Muscle of leg (tissue), 11 donors: ENCODE data around the gene PRKCA. TPM values are rescaled to one million over a fixed set of nuclear protein-coding genes. Genes with fewer than 3 reads are reported as not detected.

Experiments
- DNase-seq: peaks from one replicate; pipeline ENCODE4 v3.0.0; 2013
- H3K27ac ChIP-seq: one replicate; pipeline ENCODE4 v1.5.1; 2013; ENCODE audit warnings: mild to moderate bottlenecking, low read length, control low read depth
- H3K27me3 ChIP-seq: one replicate; pipeline ENCODE4 v1.6.1; 2013; ENCODE audit warnings: low read length; ENCODE audit not compliant: control insufficient read depth, insufficient read depth
- H3K36me3 ChIP-seq: one replicate; pipeline ENCODE4 v1.6.1; 2013; ENCODE audit warnings: low read length; ENCODE audit not compliant: control insufficient read depth, insufficient read depth
- H3K4me1 ChIP-seq: one replicate; pipeline ENCODE4 v1.6.1; 2013; ENCODE audit warnings: low read length; ENCODE audit not compliant: control insufficient read depth, insufficient read depth
- H3K4me3 ChIP-seq: one replicate; pipeline ENCODE4 v1.5.1; 2013; ENCODE audit warnings: low read length, control low read depth
- H3K9me3 ChIP-seq: replicated peaks from 2 replicates; pipeline ENCODE4 v1.6.1; 2013; ENCODE audit warnings: low read depth, low read length; ENCODE audit not compliant: control insufficient read depth
- WGBS: methylation state at CpG from one replicate; pipeline ENCODE4 v1.1.5; 2013; ENCODE audit warnings: missing lambda C conversion rate; ENCODE audit not compliant: insufficient coverage; 5-methylcytosine and 5-hydroxymethylcytosine counted together
- polyA plus RNA-seq, 8 donors: library from polyadenylated mRNA; unstranded; fragments of 120-200 nt; gene quantifications; one replicate each; pipeline versions ENCODE4 v1.2.1 to v1.2.3, GENCODE V29; 2013; ENCODE audit warnings: inconsistent platforms in 1 of 8, low replicate concordance in 1 of 8; ENCODE audit not compliant: insufficient read length in 8 of 8, insufficient read depth in 1 of 8
- total RNA-seq: library from RNA; stranded (reverse); fragments of 120-200 nt; gene quantifications from one replicate; pipeline ENCODE4 v1.2.4, GENCODE V29; 2013

Gene PRKCA
- total and polyA plus RNA-seq, 9 donors, result 2.3 to 6.5 (median 3.5) TPM

GRCh38 chr17:66518677-66519076, 216.3 kb downstream of the PRKCA start:
- no CpG with 5 or more reads among the region's 2 CpGs for WGBS
- H3K4me3 ChIP-seq, result no peak overlapping the region
- H3K9me3 ChIP-seq, result no peaks in the 10 kb centered on the region
- H3K27me3 ChIP-seq, result no peaks in the 10 kb centered on the region
- DNase-seq, result peak; percentile 33
- H3K4me1 ChIP-seq, result no peaks in the 10 kb centered on the region
- no peak overlapping the region for H3K27ac ChIP-seq
- no peaks in the 10 kb centered on the region for H3K36me3 ChIP-seq

- H3K36me3 ChIP-seq, result no peaks in the 10 kb centered on the region
- no peak overlapping the region for H3K4me3 ChIP-seq
- H3K4me1 ChIP-seq, result no peaks in the 10 kb centered on the region
- WGBS, result 77% methylated on average over 1 of the region's 3 CpGs
- DNase-seq, result no peak
- H3K27ac ChIP-seq, result no peak overlapping the region
- H3K27me3 ChIP-seq, result no peaks in the 10 kb centered on the region
- no peaks in the 10 kb centered on the region for H3K9me3 ChIP-seq
Measured at GRCh38 chr17:66519154-66519553, 216.7 kb downstream of the PRKCA start.

- Histone ChIP-seq H3K4me1 (no peaks in the 10 kb centered on the region), H3K27me3 (no peaks in the 10 kb centered on the region), H3K36me3 (no peaks in the 10 kb centered on the region), H3K9me3 (no peaks in the 10 kb centered on the region), H3K27ac (no peak overlapping the region), H3K4me3 (no peak overlapping the region)
- DNase-seq, result no peak
- WGBS, result 40% methylated on average over 1 of the region's 2 CpGs
Measured at GRCh38 chr17:66520999-66521398, 218.6 kb downstream of the PRKCA start.

- Histone ChIP-seq H3K36me3 (no peaks in the 10 kb centered on the region), H3K9me3 (no peaks in the 10 kb centered on the region), H3K27me3 (no peaks in the 10 kb centered on the region), H3K4me1 (no peaks in the 10 kb centered on the region), H3K4me3 (no peak overlapping the region), H3K27ac (no peak overlapping the region)
- DNase-seq, result no peak
- 80% methylated on average over 2 of the region's 3 CpGs for WGBS
Measured at GRCh38 chr17:66522591-66523272, 220.3 kb downstream of the PRKCA start.

- H3K9me3 ChIP-seq, result no peaks in the 10 kb centered on the region
- no peak overlapping the region for H3K4me3 ChIP-seq
- WGBS, result 57% methylated on average over 3 of the region's 6 CpGs
- no peaks in the 10 kb centered on the region for H3K4me1 ChIP-seq
- no peaks in the 10 kb centered on the region for H3K27me3 ChIP-seq
- H3K27ac ChIP-seq, result no peak overlapping the region
- DNase-seq, result peak; percentile 56
- no peaks in the 10 kb centered on the region for H3K36me3 ChIP-seq
Measured at GRCh38 chr17:66523378-66524200, 221.2 kb downstream of the PRKCA start.

- WGBS, result no CpG with 5 or more reads among the region's 2 CpGs
- no peak overlapping the region for H3K27ac ChIP-seq
- H3K9me3 ChIP-seq, result no peaks in the 10 kb centered on the region
- H3K27me3 ChIP-seq, result no peaks in the 10 kb centered on the region
- no peaks in the 10 kb centered on the region for H3K4me1 ChIP-seq
- H3K4me3 ChIP-seq, result no peak overlapping the region
- no peak for DNase-seq
- H3K36me3 ChIP-seq, result no peaks in the 10 kb centered on the region
Measured at GRCh38 chr17:66524877-66525276, 222.5 kb downstream of the PRKCA start.

GRCh38 chr17:66525338-66525737, 222.9 kb downstream of the PRKCA start:
- Histone ChIP-seq H3K27me3 (no peaks in the 10 kb centered on the region), H3K27ac (no peak overlapping the region), H3K36me3 (no peaks in the 10 kb centered on the region), H3K9me3 (no peaks in the 10 kb centered on the region), H3K4me3 (no peak overlapping the region), H3K4me1 (no peaks in the 10 kb centered on the region)
- 93% methylated on average over 4 of the region's 4 CpGs for WGBS
- no peak for DNase-seq

- 90% methylated on average over 2 of the region's 4 CpGs for WGBS
- DNase-seq, result no peak
- H3K4me3 ChIP-seq, result no peak overlapping the region
Measured at GRCh38 chr17:66526827-66527226, 224.4 kb downstream of the PRKCA start.

GRCh38 chr17:66527335-66527734, 224.9 kb downstream of the PRKCA start:
- H3K36me3 ChIP-seq, result no peaks in the 10 kb centered on the region
- H3K9me3 ChIP-seq, result no peaks in the 10 kb centered on the region
- no peak for DNase-seq
- no peaks in the 10 kb centered on the region for H3K27me3 ChIP-seq
- no peak overlapping the region for H3K27ac ChIP-seq
- no CpG with 5 or more reads among the region's 5 CpGs for WGBS
- H3K4me1 ChIP-seq, result no peaks in the 10 kb centered on the region
- H3K4me3 ChIP-seq, result no peak overlapping the region

More at GRCh38 chr17:66526827-66527226, 224.4 kb downstream of the PRKCA start:
- Histone ChIP-seq H3K27ac (no peak overlapping the region), H3K9me3 (no peaks in the 10 kb centered on the region), H3K36me3 (no peaks in the 10 kb centered on the region), H3K4me1 (no peaks in the 10 kb centered on the region), H3K27me3 (no peaks in the 10 kb centered on the region)

GRCh38 chr17:66531851-66532295, 229.5 kb downstream of the PRKCA start:
- no peak for DNase-seq
- H3K4me3 ChIP-seq, result no peak overlapping the region
- H3K9me3 ChIP-seq, result no peaks in the 10 kb centered on the region
- 86% methylated on average over 3 of the region's 5 CpGs for WGBS
- peaks cover 8% of the 10 kb centered on the region for H3K4me1 ChIP-seq
- H3K36me3 ChIP-seq, result no peaks in the 10 kb centered on the region
- no peaks in the 10 kb centered on the region for H3K27me3 ChIP-seq
- no peak overlapping the region for H3K27ac ChIP-seq
